ENCODE data around the gene CDC42EP4. TPM values are rescaled to one million over a fixed set of nuclear protein-coding genes. Genes with fewer than 3 reads are reported as not detected.

The CDC42EP4 gene
- total and polyA plus RNA-seq, 9 of the 15 experiments (the other 6 are each of a cell fraction or from before 2014, with no cell fraction given): 0.65 to 20.8 (median 12.3) TPM

- Histone ChIP-seq H2AFZ (ENCODE audit: low read depth, low read length) (no peak overlapping the region), H4K20me1 (replicated peaks; ENCODE audit: control insufficient read depth, insufficient read depth, low read length) (no peaks in the 10 kb centered on the region), H3K4me3 (no peak overlapping the region), H3K27ac (ENCODE audit: extremely low read depth, low read depth, low read length) (no peak overlapping the region), H3K9me1 (ENCODE audit: control insufficient read depth, insufficient read depth, low read length) (peaks cover 3% of the 10 kb centered on the region), H3K27me3 (ENCODE audit: control insufficient read depth in 2 of 2, insufficient read depth in 2 of 2, low read length in 2 of 2) (no peaks in the 10 kb centered on the region), H3K79me2 (ENCODE audit: control insufficient read depth, insufficient read depth, low read length) (no peaks in the 10 kb centered on the region), H3K4me1 (replicated peaks in 1 of 2; ENCODE audit: control insufficient read depth in 2 of 2, insufficient read depth in 2 of 2, low read length in 2 of 2) (peaks cover 19 to 22% of the 10 kb centered on the region in 2 experiments), H3K9me3 (replicated peaks; ENCODE audit: control insufficient read depth, insufficient read depth, low read depth, low read length) (no peaks in the 10 kb centered on the region), H3K9ac (ENCODE audit: insufficient read depth in 1 of 2, low read depth in 2 of 2, low read length in 2 of 2) (no peak overlapping the region), H3K36me3 (ENCODE audit: control insufficient read depth, insufficient read depth, low read length) (no peaks in the 10 kb centered on the region), H3K4me2 (ENCODE audit: insufficient read depth, low read length) (no peak overlapping the region)
- peak in 2 of 4 experiments; percentile 36 to 54 for DNase-seq (ENCODE audit: extremely low read depth in 1 of 4, low spot score in 3 of 4)
- FAIRE-seq: no peak
- WGBS (ENCODE audit: insufficient coverage, low coverage, missing lambda C conversion rate): 6% methylated on average over 5 of the region's 5 CpGs
- CTCF ChIA-PET (ENCODE audit: low intra/inter-chr PET ratio): interaction anchor here (0.6 kb wide), 1 partner anchor 11 kb away, joined by 3 read pairs; no protein-coding TSS in a partner anchor
- no peak for TF ChIP-seq ZC3H11A (IDR thresholded peaks at IDR 0.05; ENCODE audit: low read depth, low read length)
- TF ChIP-seq ZNF444 (CRISPR knock-in tag; IDR thresholded peaks at IDR 0.05): no peak
- no peak for TF ChIP-seq ZBTB12 (CRISPR knock-in tag; IDR thresholded peaks at IDR 0.05)
- no peak for TF ChIP-seq ZC3H8 (IDR thresholded peaks at IDR 0.05)
- TF ChIP-seq GTF2E2 (tag; IDR thresholded peaks at IDR 0.05): no peak
- no peak for TF ChIP-seq ZBTB49 (CRISPR knock-in tag; IDR thresholded peaks at IDR 0.05; ENCODE audit: borderline replicate concordance)
- no peak for TF ChIP-seq ZBTB33 (CRISPR knock-in tag; IDR thresholded peaks at IDR 0.05)
- TF ChIP-seq SREBF1 (IDR thresholded peaks at IDR 0.05; ENCODE audit: borderline replicate concordance, low read depth, low read length): no peak
- TF ChIP-seq L3MBTL2 (IDR thresholded peaks at IDR 0.05): no peak
- no peak for TF ChIP-seq MTA3 (IDR thresholded peaks at IDR 0.05; ENCODE audit: borderline replicate concordance)
- no peak for TF ChIP-seq CBFB (CRISPR knock-in tag; IDR thresholded peaks at IDR 0.05)
- no peak for TF ChIP-seq CTCFL (IDR thresholded peaks at IDR 0.05; ENCODE audit: borderline replicate concordance, insufficient read depth, low read depth, low read length, poor library complexity, severe bottlenecking)
- POLR2A ChIA-PET: interaction anchor here (0.6 to 1.9 kb wide), 5 partner anchors 8 to 38 kb away, joined by 3 to 7 read pairs (median 4); no protein-coding TSS in a partner anchor
- ATAC-seq: no peak
- in situ Hi-C loops (cut with MboI) (no loop called here), intact Hi-C loops (cut with micrococcal nuclease) (no loop called here)
- BruUV-seq (replicated peaks): no TSS peak
Observed at GRCh38 chr17:73318836-73319235, 7.0 kb upstream of the CDC42EP4 start.
